A549 (cell line): Measurements from ENCODE around the gene LRGUK.

ENCODE experiments used
- CHD2 ChIP-seq: fragments of 150-350 bp; IDR thresholded peaks from 2 replicates; pipeline ENCODE4 v1.6.1; 2014; ENCODE audit warnings: low read length; ENCODE audit not compliant: partially characterized antibody
- SMC3 ChIP-seq: fragments of >200 bp; sonication (Bioruptor Twin); formaldehyde crosslinking; IDR thresholded peaks from 3 replicates; pipeline ENCODE4 v1.6.1; 2018; ENCODE audit warnings: inconsistent platforms
- ZC3H11A ChIP-seq: fragments of 450-650 bp; IDR thresholded peaks from 2 replicates; pipeline ENCODE4 v1.6.1; 2014; ENCODE audit warnings: antibody characterized with exemption, mild to moderate bottlenecking
- TF ChIP-seq, protein P1 (sequence below): fragments of >200 bp; sonication (Bioruptor Twin); formaldehyde crosslinking; IDR thresholded peaks from 3 replicates; pipeline ENCODE4 v1.5.1; 2016
- TF ChIP-seq, protein P2 (sequence below): IDR thresholded peaks from 2 replicates; pipeline ENCODE4 v1.6.1; 2012; ENCODE audit warnings: low read depth, borderline replicate concordance
- TF ChIP-seq, protein P3 (sequence below): IDR thresholded peaks from 2 replicates; pipeline ENCODE4 v1.6.1; 2012

DNA sequence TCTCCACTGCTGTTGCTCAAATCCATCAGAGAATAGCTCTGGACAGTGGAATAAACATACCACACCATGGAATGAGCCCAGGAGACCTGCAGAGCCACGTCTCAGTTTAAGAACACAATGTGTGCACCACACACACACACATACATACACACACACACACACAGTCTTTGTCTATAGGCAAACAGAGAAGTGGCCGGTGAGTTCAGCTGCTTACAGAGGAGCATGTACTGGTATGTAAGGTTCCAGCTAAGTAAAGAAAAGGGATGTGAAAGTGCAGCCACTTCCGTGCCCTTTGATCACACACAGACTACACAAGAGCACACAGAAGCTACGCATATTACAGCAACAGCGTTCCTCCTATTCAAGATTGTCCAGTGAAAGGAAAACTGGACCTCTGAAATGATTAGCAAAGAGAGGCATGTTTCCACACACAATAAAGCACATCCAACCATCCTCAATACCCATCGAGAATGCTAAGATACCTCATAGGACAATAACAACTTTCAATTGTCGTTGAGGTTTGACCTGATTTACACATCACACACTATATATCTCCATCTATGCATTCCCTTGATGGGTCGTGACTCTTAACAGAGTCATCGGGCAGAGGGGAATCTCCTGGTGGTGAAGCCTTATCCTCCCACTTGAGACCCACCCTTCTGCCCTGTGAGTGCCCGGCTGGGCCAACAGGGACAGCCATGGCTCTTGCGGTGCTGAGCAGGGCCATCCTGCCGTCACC is 166.0 kb downstream of the LRGUK start:
- no peak for TF ChIP-seq SMC3
- TF ChIP-seq, protein P1, sequence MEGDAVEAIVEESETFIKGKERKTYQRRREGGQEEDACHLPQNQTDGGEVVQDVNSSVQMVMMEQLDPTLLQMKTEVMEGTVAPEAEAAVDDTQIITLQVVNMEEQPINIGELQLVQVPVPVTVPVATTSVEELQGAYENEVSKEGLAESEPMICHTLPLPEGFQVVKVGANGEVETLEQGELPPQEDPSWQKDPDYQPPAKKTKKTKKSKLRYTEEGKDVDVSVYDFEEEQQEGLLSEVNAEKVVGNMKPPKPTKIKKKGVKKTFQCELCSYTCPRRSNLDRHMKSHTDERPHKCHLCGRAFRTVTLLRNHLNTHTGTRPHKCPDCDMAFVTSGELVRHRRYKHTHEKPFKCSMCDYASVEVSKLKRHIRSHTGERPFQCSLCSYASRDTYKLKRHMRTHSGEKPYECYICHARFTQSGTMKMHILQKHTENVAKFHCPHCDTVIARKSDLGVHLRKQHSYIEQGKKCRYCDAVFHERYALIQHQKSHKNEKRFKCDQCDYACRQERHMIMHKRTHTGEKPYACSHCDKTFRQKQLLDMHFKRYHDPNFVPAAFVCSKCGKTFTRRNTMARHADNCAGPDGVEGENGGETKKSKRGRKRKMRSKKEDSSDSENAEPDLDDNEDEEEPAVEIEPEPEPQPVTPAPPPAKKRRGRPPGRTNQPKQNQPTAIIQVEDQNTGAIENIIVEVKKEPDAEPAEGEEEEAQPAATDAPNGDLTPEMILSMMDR: no peak
- TF ChIP-seq CHD2: no peak
- no peak for TF ChIP-seq ZC3H11A
- TF ChIP-seq, protein P2, sequence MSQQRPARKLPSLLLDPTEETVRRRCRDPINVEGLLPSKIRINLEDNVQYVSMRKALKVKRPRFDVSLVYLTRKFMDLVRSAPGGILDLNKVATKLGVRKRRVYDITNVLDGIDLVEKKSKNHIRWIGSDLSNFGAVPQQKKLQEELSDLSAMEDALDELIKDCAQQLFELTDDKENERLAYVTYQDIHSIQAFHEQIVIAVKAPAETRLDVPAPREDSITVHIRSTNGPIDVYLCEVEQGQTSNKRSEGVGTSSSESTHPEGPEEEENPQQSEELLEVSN: no peak
- TF ChIP-seq, protein P3, sequence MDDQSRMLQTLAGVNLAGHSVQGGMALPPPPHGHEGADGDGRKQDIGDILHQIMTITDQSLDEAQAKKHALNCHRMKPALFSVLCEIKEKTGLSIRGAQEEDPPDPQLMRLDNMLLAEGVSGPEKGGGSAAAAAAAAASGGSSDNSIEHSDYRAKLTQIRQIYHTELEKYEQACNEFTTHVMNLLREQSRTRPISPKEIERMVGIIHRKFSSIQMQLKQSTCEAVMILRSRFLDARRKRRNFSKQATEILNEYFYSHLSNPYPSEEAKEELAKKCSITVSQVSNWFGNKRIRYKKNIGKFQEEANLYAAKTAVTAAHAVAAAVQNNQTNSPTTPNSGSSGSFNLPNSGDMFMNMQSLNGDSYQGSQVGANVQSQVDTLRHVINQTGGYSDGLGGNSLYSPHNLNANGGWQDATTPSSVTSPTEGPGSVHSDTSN: no peak
